ENCODE results near the gene DUSP22. TPM values are rescaled to one million over a fixed set of nuclear protein-coding genes. Genes with fewer than 3 reads are reported as not detected.
A peak's percentile ranks its signal among the peaks of the same experiment; 100 is the strongest.

The DUSP22 gene
- total and polyA plus RNA-seq, 5 donors = 51.0 to 74.8 (median 64.2) TPM

DNA sequence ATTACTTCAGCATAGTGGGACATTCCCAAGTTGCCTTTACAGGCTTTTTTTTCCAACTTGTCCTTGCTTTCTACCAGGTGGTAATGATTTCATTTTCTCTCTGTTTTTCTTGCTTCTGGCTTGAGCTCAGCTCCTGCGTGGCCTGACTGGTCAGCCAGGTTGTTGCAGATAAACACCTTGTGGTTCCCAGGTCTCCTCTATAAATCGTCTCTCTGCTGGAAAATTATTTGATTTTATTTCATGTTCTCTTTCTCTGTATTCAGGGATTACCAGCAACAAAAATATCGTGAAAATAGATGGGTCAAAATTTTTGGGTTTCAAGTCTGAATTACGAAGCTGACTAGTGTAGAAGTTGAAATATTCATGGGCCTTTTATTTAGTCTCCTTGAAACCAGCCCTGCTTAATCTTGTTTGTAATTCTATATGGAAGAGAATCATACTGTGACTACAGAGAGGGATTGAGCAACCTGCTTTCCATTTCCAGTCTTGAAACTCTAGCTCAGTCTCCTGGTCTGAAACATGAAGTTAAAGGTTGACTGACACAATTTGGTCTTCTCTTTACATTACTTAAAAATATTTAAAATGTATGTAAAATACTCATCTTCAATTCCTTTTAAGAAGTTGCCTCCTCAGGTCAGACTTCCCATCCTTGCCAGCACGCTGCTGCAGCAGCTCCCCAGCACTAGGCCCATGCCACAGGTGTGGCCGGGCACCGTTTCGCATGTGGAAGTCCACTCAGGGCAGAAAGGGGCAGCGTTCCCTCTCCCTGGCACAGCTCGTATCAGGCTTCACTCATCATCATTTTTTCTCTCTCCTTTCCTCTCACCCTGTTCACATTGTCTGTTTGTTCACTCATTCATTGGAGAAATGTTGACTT lies 7.1 kb downstream of the DUSP22 start:
- Histone ChIP-seq H3K9me3 (ENCODE audit: control insufficient read depth, low read length) (no peaks in the 10 kb centered on the region), H3K27me3 (ENCODE audit: control insufficient read depth, insufficient read depth) (no peaks in the 10 kb centered on the region), H3K4me1 (ENCODE audit: control insufficient read depth, insufficient read depth, low read length) (peaks cover 8% of the 10 kb centered on the region), H3K4me3 (ENCODE audit: low read length) (no peak overlapping the region), H3K27ac (ENCODE audit: low read length) (no peak overlapping the region)
- WGBS = 69% methylated on average over 10 of the region's 10 CpGs
- peak in 1 of 3 donors; percentile 36 for DNase-seq
- ATAC-seq = no peak
- intact Hi-C loops (cut with DNase I) = no loop called here

- 84% methylated on average over 6 of the region's 6 CpGs for WGBS
- Histone ChIP-seq H3K27me3 (ENCODE audit: control insufficient read depth, insufficient read depth) (no peaks in the 10 kb centered on the region), H3K4me3 (ENCODE audit: low read length) (no peak overlapping the region), H3K9me3 (ENCODE audit: control insufficient read depth, low read length) (no peaks in the 10 kb centered on the region), H3K4me1 (ENCODE audit: control insufficient read depth, insufficient read depth, low read length) (peaks cover 8% of the 10 kb centered on the region), H3K27ac (ENCODE audit: low read length) (no peak overlapping the region)
- DNase-seq = peak in 1 of 3 donors; percentile 45
- intact Hi-C loops (cut with DNase I) = no loop called here
- ATAC-seq = no peak
Observed at GRCh38 chr6:300026-300425, 7.7 kb downstream of the DUSP22 start.

DNA sequence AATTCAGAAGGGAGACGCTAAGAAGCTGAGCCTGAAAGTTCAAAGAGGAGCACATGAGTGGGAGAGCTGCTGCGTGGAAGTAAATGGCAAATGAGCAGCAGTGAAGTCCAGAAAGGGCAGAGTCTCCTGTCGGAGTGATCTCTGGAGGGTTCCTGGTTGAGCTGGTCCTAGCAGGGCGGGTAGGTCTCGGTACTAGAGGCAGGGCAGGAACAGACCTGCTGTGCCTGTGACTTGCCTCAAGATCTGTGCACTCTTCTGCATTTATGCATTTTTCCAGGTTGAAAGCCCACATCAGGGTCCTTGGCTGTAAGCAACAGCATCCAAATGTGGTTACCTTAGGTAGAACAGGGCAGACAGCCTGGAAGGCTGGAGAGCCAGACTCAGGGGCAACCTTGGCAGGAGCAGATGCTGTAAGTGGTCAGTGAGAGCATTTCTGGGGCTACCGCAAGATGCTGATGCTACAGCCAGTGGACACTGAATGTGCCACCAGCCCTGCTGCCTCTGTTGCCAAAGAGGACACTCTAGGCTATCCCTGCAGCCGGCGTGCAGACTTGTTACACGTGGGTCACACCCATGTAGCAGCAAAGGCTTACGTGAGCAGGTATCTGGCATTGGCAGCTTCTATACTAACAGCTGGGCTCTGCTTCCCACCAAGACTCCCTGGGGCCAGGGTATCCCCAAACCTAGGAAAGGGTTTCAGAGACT lies 8.4 kb downstream of the DUSP22 start:
- peak in 1 of 3 donors; percentile 23 for DNase-seq
- no peaks in the 10 kb centered on the region for H3K27me3 ChIP-seq (ENCODE audit: control insufficient read depth, insufficient read depth)
- WGBS = 87% methylated on average over 10 of the region's 10 CpGs
- H3K27ac ChIP-seq (ENCODE audit: low read length) = no peak overlapping the region
- intact Hi-C loops (cut with DNase I) = no loop called here
- no peak for ATAC-seq
- no peaks in the 10 kb centered on the region for H3K9me3 ChIP-seq (ENCODE audit: control insufficient read depth, low read length)
- H3K4me3 ChIP-seq (ENCODE audit: low read length) = no peak overlapping the region
- H3K4me1 ChIP-seq (ENCODE audit: control insufficient read depth, insufficient read depth, low read length) = peaks cover 8% of the 10 kb centered on the region

- ATAC-seq = no peak
- Histone ChIP-seq H3K4me3 (ENCODE audit: low read length) (no peak overlapping the region), H3K27me3 (ENCODE audit: control insufficient read depth, insufficient read depth) (no peaks in the 10 kb centered on the region), H3K4me1 (ENCODE audit: control insufficient read depth, insufficient read depth, low read length) (peaks cover 9% of the 10 kb centered on the region), H3K9me3 (ENCODE audit: control insufficient read depth, low read length) (no peaks in the 10 kb centered on the region), H3K27ac (ENCODE audit: low read length) (no peak overlapping the region)
- intact Hi-C loops (cut with DNase I) = no loop called here
- DNase-seq = peak in 1 of 3 donors; percentile 28
- 87% methylated on average over 8 of the region's 8 CpGs for WGBS
Observed at GRCh38 chr6:301526-301925, 9.2 kb downstream of the DUSP22 start.

- no peaks in the 10 kb centered on the region for H3K27me3 ChIP-seq (ENCODE audit: control insufficient read depth, insufficient read depth)
- intact Hi-C loops (cut with DNase I) = no loop called here
- no peak for ATAC-seq
- WGBS = 90% methylated on average over 20 of the region's 20 CpGs
- no peaks in the 10 kb centered on the region for H3K9me3 ChIP-seq (ENCODE audit: control insufficient read depth, low read length)
- H3K27ac ChIP-seq (ENCODE audit: low read length) = no peak overlapping the region
- DNase-seq = peak in 1 of 3 donors; percentile 36
- no peak overlapping the region for H3K4me3 ChIP-seq (ENCODE audit: low read length)
- peaks cover 9% of the 10 kb centered on the region for H3K4me1 ChIP-seq (ENCODE audit: control insufficient read depth, insufficient read depth, low read length)
Observed at GRCh38 chr6:301929-302705, 9.8 kb downstream of the DUSP22 start.

GRCh38 chr6:302760-303159 lies 10.5 kb downstream of the DUSP22 start:
- intact Hi-C loops (cut with DNase I) = no loop called here
- ATAC-seq (no peak), DNase-seq (no peak)
- no peak overlapping the region for H3K27ac ChIP-seq (ENCODE audit: low read length)
- H3K27me3 ChIP-seq (ENCODE audit: control insufficient read depth, insufficient read depth) = no peaks in the 10 kb centered on the region
- no peak overlapping the region for H3K4me3 ChIP-seq (ENCODE audit: low read length)
- H3K9me3 ChIP-seq (ENCODE audit: control insufficient read depth, low read length) = no peaks in the 10 kb centered on the region
- WGBS = 89% methylated on average over 9 of the region's 9 CpGs
- H3K4me1 ChIP-seq (ENCODE audit: control insufficient read depth, insufficient read depth, low read length) = peaks cover 5% of the 10 kb centered on the region

DNA sequence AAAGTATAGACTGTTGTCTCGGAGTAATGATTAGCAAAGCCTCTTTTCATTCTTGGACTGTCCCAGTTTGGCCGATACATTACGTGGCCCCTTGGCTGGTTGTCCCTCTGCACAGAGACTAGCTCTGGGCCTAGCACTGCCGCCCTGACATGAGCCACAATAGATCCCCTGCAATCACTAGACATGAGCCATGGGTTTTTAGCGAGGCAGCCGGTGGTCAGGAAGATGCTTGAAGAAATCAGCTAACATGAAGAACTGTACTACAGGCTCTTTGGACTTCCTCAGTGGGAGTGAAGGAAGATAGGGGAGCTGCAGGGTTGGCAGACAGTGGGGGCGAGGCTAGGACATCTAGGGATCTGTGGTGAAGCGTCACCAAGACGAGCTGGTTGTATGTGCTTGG lies 11.0 kb downstream of the DUSP22 start:
- ATAC-seq = no peak
- Histone ChIP-seq H3K4me1 (ENCODE audit: control insufficient read depth, insufficient read depth, low read length) (peaks cover 5% of the 10 kb centered on the region), H3K9me3 (ENCODE audit: control insufficient read depth, low read length) (no peaks in the 10 kb centered on the region), H3K27ac (ENCODE audit: low read length) (no peak overlapping the region), H3K4me3 (ENCODE audit: low read length) (no peak overlapping the region), H3K27me3 (ENCODE audit: control insufficient read depth, insufficient read depth) (no peaks in the 10 kb centered on the region)
- peak in 1 of 3 donors; percentile 28 for DNase-seq
- 89% methylated on average over 9 of the region's 9 CpGs for WGBS
- intact Hi-C loops (cut with DNase I) = no loop called here

DNA sequence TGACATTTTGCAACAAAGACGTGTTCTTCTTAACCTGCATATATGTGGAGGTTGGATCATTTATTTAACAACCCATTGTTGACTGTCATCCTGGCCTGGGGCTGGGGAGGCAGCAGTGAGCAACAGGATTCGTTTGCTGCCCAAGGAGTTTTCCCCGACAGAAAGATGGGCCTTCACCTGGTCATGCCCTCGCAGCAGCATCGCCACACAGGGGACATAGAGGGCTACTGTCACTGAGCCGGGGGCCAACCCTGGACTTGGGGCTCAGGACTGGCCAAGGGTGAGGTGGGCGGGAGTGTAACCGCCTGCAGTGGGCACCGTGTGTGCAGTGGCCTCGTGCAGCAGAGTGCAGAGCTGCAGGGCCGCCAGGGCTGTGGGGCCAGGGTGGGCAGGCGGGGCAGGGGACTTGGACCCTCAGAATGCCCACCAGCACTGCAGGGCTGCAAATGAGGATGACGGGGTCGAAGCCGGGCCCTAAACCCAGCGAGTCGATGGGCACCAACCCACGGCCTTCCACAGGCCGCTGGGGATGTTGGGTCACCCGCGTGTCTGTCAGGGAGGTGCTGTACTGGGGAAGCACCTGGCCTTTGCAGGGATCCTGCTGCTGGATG lies 11.8 kb downstream of the DUSP22 start:
- peak in 1 of 3 donors; percentile 52 for DNase-seq
- intact Hi-C loops (cut with DNase I) = no loop called here
- H3K27me3 ChIP-seq (ENCODE audit: control insufficient read depth, insufficient read depth) = no peaks in the 10 kb centered on the region
- no peak for ATAC-seq
- H3K4me3 ChIP-seq (ENCODE audit: low read length) = no peak overlapping the region
- 88% methylated on average over 21 of the region's 21 CpGs for WGBS
- H3K4me1 ChIP-seq (ENCODE audit: control insufficient read depth, insufficient read depth, low read length) = peaks cover 5% of the 10 kb centered on the region
- H3K27ac ChIP-seq (ENCODE audit: low read length) = no peak overlapping the region
- no peaks in the 10 kb centered on the region for H3K9me3 ChIP-seq (ENCODE audit: control insufficient read depth, low read length)

- H3K4me1 ChIP-seq (ENCODE audit: control insufficient read depth, insufficient read depth, low read length) = peaks cover 5% of the 10 kb centered on the region
- no peaks in the 10 kb centered on the region for H3K27me3 ChIP-seq (ENCODE audit: control insufficient read depth, insufficient read depth)
- H3K9me3 ChIP-seq (ENCODE audit: control insufficient read depth, low read length) = no peaks in the 10 kb centered on the region
- H3K4me3 ChIP-seq (ENCODE audit: low read length) = no peak overlapping the region
- 76% methylated on average over 8 of the region's 8 CpGs for WGBS
- intact Hi-C loops (cut with DNase I) = no loop called here
- no peak for DNase-seq
- H3K27ac ChIP-seq (ENCODE audit: low read length) = no peak overlapping the region
- no peak for ATAC-seq
Observed at GRCh38 chr6:304833-305370, 12.6 kb downstream of the DUSP22 start.

GRCh38 chr6:305371-306206 lies 13.3 kb downstream of the DUSP22 start:
- no peak for DNase-seq
- peaks cover 5% of the 10 kb centered on the region for H3K4me1 ChIP-seq (ENCODE audit: control insufficient read depth, insufficient read depth, low read length)
- no peak overlapping the region for H3K27ac ChIP-seq (ENCODE audit: low read length)
- no peak for ATAC-seq
- WGBS = 66% methylated on average over 5 of the region's 5 CpGs
- no peaks in the 10 kb centered on the region for H3K27me3 ChIP-seq (ENCODE audit: control insufficient read depth, insufficient read depth)
- no peak overlapping the region for H3K4me3 ChIP-seq (ENCODE audit: low read length)
- H3K9me3 ChIP-seq (ENCODE audit: control insufficient read depth, low read length) = no peaks in the 10 kb centered on the region
- intact Hi-C loops (cut with DNase I) = no loop called here

Measured in right cardiac atrium (tissue), 5 donors.